Lower leg skin (tissue), 3 donors: ENCODE measurements around the gene TSPAN11.
"Not testable (repeated sequence)": the region's sequence is repeated elsewhere in the genome, so short reads cannot be mapped to it uniquely, and the experiment has no call there.

Experiments used
- POLR2A ChIP-seq, 2 donors: fragments of 450-650 bp; IDR thresholded peaks; one replicate each; pipeline ENCODE4 v1.6.1; 2016 to 2017; ENCODE audit warnings: antibody characterized with exemption in 2 of 2, mild to moderate bottlenecking in 1 of 2, moderate library complexity in 1 of 2
- TF ChIP-seq, protein P1 (sequence below), 3 donors: fragments of 450-650 bp; IDR thresholded peaks; one replicate each; pipeline ENCODE4 v1.5.1; 2016; ENCODE audit warnings: antibody characterized with exemption in 3 of 3, mild to moderate bottlenecking in 3 of 3, moderate library complexity in 2 of 3

DNA sequence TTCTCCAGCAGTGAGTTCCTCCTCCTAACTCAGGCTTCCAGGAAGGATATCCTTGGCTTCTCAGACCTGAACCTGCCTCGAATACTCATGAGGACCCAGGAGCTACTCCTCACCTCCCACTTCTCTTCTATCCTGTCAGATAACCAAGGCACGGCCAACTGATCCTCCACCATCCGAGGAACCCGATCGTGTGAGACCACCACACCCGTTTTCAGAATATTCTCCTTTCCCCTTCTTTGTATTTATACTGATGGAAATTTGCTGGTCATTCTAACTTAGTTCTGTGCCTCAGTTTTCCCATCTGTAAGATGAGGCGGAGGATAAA, 86.0 kb downstream of the TSPAN11 start:
- TF ChIP-seq, protein P1, sequence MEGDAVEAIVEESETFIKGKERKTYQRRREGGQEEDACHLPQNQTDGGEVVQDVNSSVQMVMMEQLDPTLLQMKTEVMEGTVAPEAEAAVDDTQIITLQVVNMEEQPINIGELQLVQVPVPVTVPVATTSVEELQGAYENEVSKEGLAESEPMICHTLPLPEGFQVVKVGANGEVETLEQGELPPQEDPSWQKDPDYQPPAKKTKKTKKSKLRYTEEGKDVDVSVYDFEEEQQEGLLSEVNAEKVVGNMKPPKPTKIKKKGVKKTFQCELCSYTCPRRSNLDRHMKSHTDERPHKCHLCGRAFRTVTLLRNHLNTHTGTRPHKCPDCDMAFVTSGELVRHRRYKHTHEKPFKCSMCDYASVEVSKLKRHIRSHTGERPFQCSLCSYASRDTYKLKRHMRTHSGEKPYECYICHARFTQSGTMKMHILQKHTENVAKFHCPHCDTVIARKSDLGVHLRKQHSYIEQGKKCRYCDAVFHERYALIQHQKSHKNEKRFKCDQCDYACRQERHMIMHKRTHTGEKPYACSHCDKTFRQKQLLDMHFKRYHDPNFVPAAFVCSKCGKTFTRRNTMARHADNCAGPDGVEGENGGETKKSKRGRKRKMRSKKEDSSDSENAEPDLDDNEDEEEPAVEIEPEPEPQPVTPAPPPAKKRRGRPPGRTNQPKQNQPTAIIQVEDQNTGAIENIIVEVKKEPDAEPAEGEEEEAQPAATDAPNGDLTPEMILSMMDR (IDR thresholded peaks at IDR 0.05): not testable (repeated sequence)
- TF ChIP-seq POLR2A (IDR thresholded peaks at IDR 0.05): not testable (repeated sequence)
